K562 (cell line): ENCODE results near the gene KLF2. TPM values are rescaled to one million over a fixed set of nuclear protein-coding genes. Genes with fewer than 3 reads are reported as not detected.

Experiments used
- ATAC-seq: fragments of 200-7000 bp; cut with Tn5 transposase; 3 replicates; pipeline ENCODE4 v1.9.1; 2020; ENCODE audit warnings: moderate library complexity
- BruUV-seq: library from RNA; stranded (reverse); fragments of 400-500 nt; replicated peaks from 2 replicates; lab custom pipeline; 2021; lab: Mats Ljungman, UMichigan
- CTCF ChIA-PET: fragments of 300-600 bp; formaldehyde crosslinking; extraction: SDS; loops from one replicate; lab custom pipeline; 2021; ENCODE audit warnings: low intra/inter-chr PET ratio; lab: Yijun Ruan, JAX
- POLR2A ChIA-PET: fragments of 300-600, 350-650 bp; sonication (Branson Sonifier 250); formaldehyde crosslinking; extraction: SDS; loops from one replicate; lab custom pipeline; 2021; ENCODE audit warnings: antibody characterized with exemption, inconsistent platforms; lab: Yijun Ruan, JAX
- DNase-seq, 4 experiments: peaks; one replicate each; pipeline versions ENCODE4 v3.0.0 to v3.0.0-alpha.2; 2011 to 2018; ENCODE audit warnings: low spot score in 3 of 4, mixed read lengths in 3 of 4; ENCODE audit errors: extremely low read depth in 1 of 4
- FAIRE-seq: peaks from 2 replicates; lab custom pipeline; 2011; peaks lifted over from hg19 to GRCh38; lab: Jason Lieb, UNC
- H2AFZ ChIP-seq: 2 replicates; pipeline ENCODE4 v1.6.0; 2011; ENCODE audit warnings: low read depth, low read length, control low read depth, inconsistent platforms
- H3K27ac ChIP-seq: fragments of 200-600 bp; 3 replicates; pipeline ENCODE4 v1.8.0; 2011; ENCODE audit warnings: low read depth, mild to moderate bottlenecking, control low read depth, inconsistent platforms, low read length, moderate library complexity, mixed read lengths; ENCODE audit errors: extremely low read depth
- H3K27me3 ChIP-seq, 2 experiments: fragments of 300-600 bp in 1 of 2; 2 replicates in 1 of 2; 3 replicates in 1 of 2; pipeline versions ENCODE4 v1.6.0 to v1.8.0; 2011; ENCODE audit warnings: inconsistent platforms in 2 of 2, low read length in 2 of 2, mild to moderate bottlenecking in 1 of 2, mixed read lengths in 1 of 2, moderate library complexity in 1 of 2; ENCODE audit not compliant: control insufficient read depth in 2 of 2, insufficient read depth in 2 of 2
- H3K36me3 ChIP-seq: fragments of 300-600 bp; 3 replicates; pipeline ENCODE4 v1.8.0; 2011; ENCODE audit warnings: mild to moderate bottlenecking, low read length, inconsistent platforms; ENCODE audit not compliant: control insufficient read depth, insufficient read depth
- H3K4me1 ChIP-seq, 2 experiments: fragments of 200-600 bp in 1 of 2; replicated peaks in 1 of 2; 2 replicates in 1 of 2; 3 replicates in 1 of 2; pipeline versions ENCODE4 v1.5.1 to v1.8.0; 2011; ENCODE audit warnings: inconsistent platforms in 2 of 2, low read length in 2 of 2, mild to moderate bottlenecking in 1 of 2, mixed read lengths in 1 of 2, moderate library complexity in 1 of 2; ENCODE audit not compliant: control insufficient read depth in 2 of 2, insufficient read depth in 2 of 2
- H3K4me2 ChIP-seq: 2 replicates; pipeline ENCODE4 v1.6.1; 2011; ENCODE audit warnings: low read length, control low read depth, inconsistent platforms, mixed read lengths; ENCODE audit not compliant: insufficient read depth
- H3K4me3 ChIP-seq: fragments of 200-600 bp; sonication (generic), shearing (Covaris generic); 2 replicates; pipeline ENCODE4 v1.5.1; 2016; ENCODE audit warnings: control low read depth, inconsistent platforms
- H3K79me2 ChIP-seq: fragments of 200-600 bp; 3 replicates; pipeline ENCODE4 v1.8.0; 2011; ENCODE audit warnings: low read length, inconsistent platforms; ENCODE audit not compliant: control insufficient read depth, insufficient read depth
- H3K9ac ChIP-seq, 2 experiments: 2 replicates each; pipeline versions ENCODE4 v1.6.0 to v1.6.1; 2011; ENCODE audit warnings: low read depth in 2 of 2, low read length in 2 of 2, control low read depth in 1 of 2, inconsistent platforms in 1 of 2, mild to moderate bottlenecking in 1 of 2, mixed read lengths in 1 of 2; ENCODE audit not compliant: insufficient read depth in 1 of 2
- H3K9me1 ChIP-seq: one replicate; pipeline ENCODE4 v1.6.0; 2011; ENCODE audit warnings: inconsistent platforms, mild to moderate bottlenecking, low read length, moderate library complexity; ENCODE audit not compliant: control insufficient read depth, insufficient read depth
- H3K9me3 ChIP-seq: replicated peaks from 2 replicates; pipeline ENCODE4 v1.5.1; 2011; ENCODE audit warnings: low read depth, low read length, inconsistent platforms; ENCODE audit not compliant: control insufficient read depth, insufficient read depth
- H4K20me1 ChIP-seq: replicated peaks from 2 replicates; pipeline ENCODE4 v1.6.1; 2011; ENCODE audit warnings: low read length, inconsistent platforms, mixed read lengths; ENCODE audit not compliant: control insufficient read depth, insufficient read depth
- ARID3B ChIP-seq: fragments of 250-450 bp; sonication (Bioruptor Pico); IDR thresholded peaks from 2 replicates; pipeline ENCODE4 v1.4.0; 2020; ENCODE audit warnings: borderline replicate concordance
- KDM1A ChIP-seq, 2 experiments: fragments of 450-650 bp; IDR thresholded peaks; 2 replicates each; pipeline ENCODE4 v1.6.1; 2016; ENCODE audit warnings: mild to moderate bottlenecking in 2 of 2
- SMARCA4 ChIP-seq: fragments of 450-650 bp; IDR thresholded peaks from 2 replicates; pipeline ENCODE4 v1.6.1; 2016
- WGBS: fragments of 100-300 bp; shearing (Covaris generic); methylation state at CpG from one replicate; pipeline ENCODE4 v1.1.6; 2016; ENCODE audit warnings: low coverage, mixed read lengths; ENCODE audit not compliant: insufficient coverage; ENCODE audit errors: missing lambda C conversion rate; 5-methylcytosine and 5-hydroxymethylcytosine counted together
- in situ Hi-C: fragments of 300-500 bp; cut with MboI; formaldehyde crosslinking; loops from 4 replicates; pipeline ENCODE4 v1.15.0; 2018; ENCODE audit warnings: inconsistent platforms, mixed read lengths
- intact Hi-C: fragments of 100-400 bp; cut with micrococcal nuclease; formaldehyde crosslinking; loops from 2 replicates; pipeline ENCODE4 v1.14.2; 2022
- polyA plus RNA-seq, 8 experiments: library from polyadenylated mRNA; depleted of rRNA in 4 of 8; stranded (reverse) in 5 of 8; unstranded in 3 of 8; fragments of >200 nt; fragmentation: Nextera tagmentation in 2 of 8; fragmentation: Illumina TruSeq in 1 of 8; extraction: Ambion mirVana in 2 of 8; extraction: Trizol in 1 of 8; gene quantifications; 2 replicates each; pipeline versions ENCODE4 v1.2.1 to v1.2.3, GENCODE V29; 2011 to 2014; ENCODE audit warnings: inconsistent platforms in 1 of 8, missing spikeins in 1 of 8
- total RNA-seq, 7 experiments: library from RNA; depleted of rRNA in 6 of 7; stranded (reverse); fragments of >200 nt in 6 of 7; fragmentation: Illumina TruSeq in 2 of 7; extraction: Trizol in 2 of 7; gene quantifications; 2 replicates each; pipeline versions ENCODE4 v1.2.1 to v1.2.3, GENCODE V29; 2011 to 2021; ENCODE audit warnings: low replicate concordance in 1 of 7

Gene KLF2
- total and polyA plus RNA-seq, 9 of the 15 experiments (the other 6 are each of a cell fraction or from before 2014, with no cell fraction given), result 0.07 to 0.71 TPM; not detected in 7

GRCh38 chr19:16375157-16375935, 50.7 kb downstream of the KLF2 start:
- 95% methylated on average over 14 of the region's 14 CpGs for WGBS
- in situ Hi-C loops, result loop anchor here (25.0 kb wide), 1 partner anchor 763 kb away; the partner anchor contains the start of gene CYP4F8
- ATAC-seq (no peak), FAIRE-seq (no peak), DNase-seq (no peak)
- intact Hi-C loops, result no loop called here
- TF ChIP-seq SMARCA4 (no peak), ARID3B (no peak), KDM1A (IDR thresholded peaks at IDR 0.05) (peak in 1 of 2 experiments; percentile 24; a peak in 1 of 4 replicates)
- H3K4me2 ChIP-seq, result no peak overlapping the region
- H3K27me3 ChIP-seq, result no peaks in the 10 kb centered on the region
- no peaks in the 10 kb centered on the region for H3K9me1 ChIP-seq
- H3K79me2 ChIP-seq, result no peaks in the 10 kb centered on the region
- no peak overlapping the region for H3K4me3 ChIP-seq
- H4K20me1 ChIP-seq, result peaks cover 7% of the 10 kb centered on the region
- no TSS peak for BruUV-seq
- H3K9ac ChIP-seq, result no peak overlapping the region
- no peaks in the 10 kb centered on the region for H3K9me3 ChIP-seq
- peaks cover 32 to 44% of the 10 kb centered on the region in 2 experiments for H3K4me1 ChIP-seq
- CTCF ChIA-PET, result no interaction called here
- H3K27ac ChIP-seq, result no peak overlapping the region
- POLR2A ChIA-PET, result no interaction called here
- H3K36me3 ChIP-seq, result peaks cover 40% of the 10 kb centered on the region; the same call in 2 of the 3 replicates
- no peak overlapping the region for H2AFZ ChIP-seq
